ENCODE measurements around the gene TREM1.

GRCh38 chr6:41231246-41231645, 55.2 kb downstream of the TREM1 start:
- TF ChIP-seq, protein P1, sequence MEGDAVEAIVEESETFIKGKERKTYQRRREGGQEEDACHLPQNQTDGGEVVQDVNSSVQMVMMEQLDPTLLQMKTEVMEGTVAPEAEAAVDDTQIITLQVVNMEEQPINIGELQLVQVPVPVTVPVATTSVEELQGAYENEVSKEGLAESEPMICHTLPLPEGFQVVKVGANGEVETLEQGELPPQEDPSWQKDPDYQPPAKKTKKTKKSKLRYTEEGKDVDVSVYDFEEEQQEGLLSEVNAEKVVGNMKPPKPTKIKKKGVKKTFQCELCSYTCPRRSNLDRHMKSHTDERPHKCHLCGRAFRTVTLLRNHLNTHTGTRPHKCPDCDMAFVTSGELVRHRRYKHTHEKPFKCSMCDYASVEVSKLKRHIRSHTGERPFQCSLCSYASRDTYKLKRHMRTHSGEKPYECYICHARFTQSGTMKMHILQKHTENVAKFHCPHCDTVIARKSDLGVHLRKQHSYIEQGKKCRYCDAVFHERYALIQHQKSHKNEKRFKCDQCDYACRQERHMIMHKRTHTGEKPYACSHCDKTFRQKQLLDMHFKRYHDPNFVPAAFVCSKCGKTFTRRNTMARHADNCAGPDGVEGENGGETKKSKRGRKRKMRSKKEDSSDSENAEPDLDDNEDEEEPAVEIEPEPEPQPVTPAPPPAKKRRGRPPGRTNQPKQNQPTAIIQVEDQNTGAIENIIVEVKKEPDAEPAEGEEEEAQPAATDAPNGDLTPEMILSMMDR (IDR thresholded peaks at IDR 0.05; ENCODE audit: insufficient read depth, low read depth, low read length) = no peak
- TF ChIP-seq EZH2 (IDR thresholded peaks at IDR 0.05; ENCODE audit: insufficient read depth, low read length) = no peak

Measured in astrocyte (in vitro differentiated cells and primary cell).